MM.1S (cell line): ENCODE measurements around the gene ECHDC3.

Experiments
- DNase-seq: peaks from one replicate; pipeline ENCODE4 v3.0.0-alpha.2; 2015
- H2AFZ ChIP-seq: fragments of 300-600 bp; sonication (generic); 2 replicates; pipeline ENCODE4 v1.6.0; 2016; ENCODE audit warnings: antibody characterized with exemption, low read length
- H3F3A ChIP-seq: fragments of 300-600 bp; sonication (generic); 2 replicates; pipeline ENCODE4 v1.6.1; 2016; ENCODE audit warnings: mild to moderate bottlenecking, antibody characterized with exemption, low read length, moderate library complexity, mixed read lengths; ENCODE audit not compliant: insufficient read depth
- H3K27ac ChIP-seq: fragments of 300-600 bp; sonication (generic); 2 replicates; pipeline ENCODE4 v1.5.1; 2016; ENCODE audit warnings: mild to moderate bottlenecking, low read length
- H3K27me3 ChIP-seq: fragments of 300-600 bp; sonication (generic); replicated peaks from 2 replicates; pipeline ENCODE4 v1.6.0; 2016; ENCODE audit warnings: low read length; ENCODE audit not compliant: insufficient read depth
- H3K36me3 ChIP-seq: fragments of 300-600 bp; sonication (generic); replicated peaks from 2 replicates; pipeline ENCODE4 v1.6.1; 2016; ENCODE audit warnings: mild to moderate bottlenecking, low read length, mixed read lengths; ENCODE audit not compliant: insufficient read depth
- H3K4me1 ChIP-seq: fragments of 300-600 bp; sonication (generic); 2 replicates; pipeline ENCODE4 v1.6.1; 2016; ENCODE audit warnings: low read length, mixed read lengths
- H3K4me2 ChIP-seq: fragments of 300-600 bp; sonication (generic); 2 replicates; pipeline ENCODE4 v1.6.0; 2016; ENCODE audit warnings: low read depth, low read length
- H3K4me3 ChIP-seq: fragments of 300-600 bp; sonication (generic); 2 replicates; pipeline ENCODE4 v1.5.1; 2016; ENCODE audit warnings: low read length, mixed read lengths
- H3K79me2 ChIP-seq: fragments of 300-600 bp; sonication (generic); 2 replicates; pipeline ENCODE4 v1.6.1; 2016; ENCODE audit warnings: mixed run types, low read length, mixed read lengths
- H3K9ac ChIP-seq: fragments of 300-600 bp; sonication (generic); 2 replicates; pipeline ENCODE4 v1.6.1; 2016; ENCODE audit warnings: low read length, mixed read lengths
- H3K9me2 ChIP-seq: fragments of 300-600 bp; sonication (generic); replicated peaks from 2 replicates; pipeline ENCODE4 v1.6.1; 2016; ENCODE audit warnings: mild to moderate bottlenecking, low read length, mixed read lengths; ENCODE audit not compliant: insufficient read depth
- H3K9me3 ChIP-seq: fragments of 300-600 bp; sonication (generic); replicated peaks from 2 replicates; pipeline ENCODE4 v1.6.1; 2016; ENCODE audit warnings: mild to moderate bottlenecking, low read length, mixed read lengths; ENCODE audit not compliant: insufficient read depth
- H4K20me1 ChIP-seq: fragments of 300-600 bp; sonication (generic); 2 replicates; pipeline ENCODE4 v1.6.1; 2016; ENCODE audit warnings: mild to moderate bottlenecking, low read length, moderate library complexity, mixed read lengths; ENCODE audit not compliant: insufficient read depth
- EZH2 ChIP-seq: fragments of 300-600 bp; sonication (generic); optimal IDR thresholded peaks from 2 replicates; pipeline ENCODE3; 2017; ENCODE audit warnings: low read depth, mild to moderate bottlenecking, antibody characterized with exemption, low read length, mixed read lengths
- EZH2phosphoT487 ChIP-seq: fragments of 300-600 bp; sonication (generic); IDR thresholded peaks from 2 replicates; pipeline ENCODE4 v1.6.1; 2018; ENCODE audit warnings: antibody characterized with exemption, low read length
- TF ChIP-seq, protein P1 (sequence below): fragments of 300-600 bp; sonication (generic); IDR thresholded peaks from 2 replicates; pipeline ENCODE4 v1.5.1; 2016; ENCODE audit warnings: antibody characterized with exemption, low read length, mixed read lengths

ECHDC3 gene

DNA sequence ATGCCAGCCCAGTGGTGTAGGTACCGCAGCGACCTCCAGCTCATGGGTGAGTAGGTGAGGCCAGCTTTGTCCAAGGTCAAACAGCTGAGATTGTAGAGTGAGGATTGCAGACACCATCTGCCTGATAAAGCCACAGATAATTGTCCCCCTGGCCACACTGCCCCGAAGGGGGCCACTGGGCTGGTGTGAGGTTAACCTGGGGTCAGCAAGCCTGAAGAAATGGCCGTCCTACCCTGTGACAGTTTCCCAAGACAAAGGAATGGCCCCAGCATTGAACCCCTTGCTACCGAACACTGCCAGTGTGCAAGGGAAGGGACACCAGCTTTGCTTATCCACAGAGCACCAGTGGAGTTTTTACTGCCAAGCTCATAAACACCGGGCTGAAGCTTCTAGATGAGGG is 23.0 kb downstream of the ECHDC3 start:
- Histone ChIP-seq H3K79me2 (no peaks in the 10 kb centered on the region), H3F3A (no peaks in the 10 kb centered on the region), H3K4me1 (no peaks in the 10 kb centered on the region), H3K9ac (no peak overlapping the region), H3K9me2 (no peaks in the 10 kb centered on the region), H3K4me3 (no peak overlapping the region), H3K4me2 (no peak overlapping the region), H4K20me1 (no peaks in the 10 kb centered on the region), H3K9me3 (no peaks in the 10 kb centered on the region), H2AFZ (no peak overlapping the region), H3K36me3 (no peaks in the 10 kb centered on the region), H3K27ac (no peak overlapping the region), H3K27me3 (0 out of 2 replicates have a peak, but pooled peaks cover 5% of the 10 kb centered on the region)
- TF ChIP-seq EZH2 (no peak), EZH2phosphoT487 (no peak)
- TF ChIP-seq, protein P1, sequence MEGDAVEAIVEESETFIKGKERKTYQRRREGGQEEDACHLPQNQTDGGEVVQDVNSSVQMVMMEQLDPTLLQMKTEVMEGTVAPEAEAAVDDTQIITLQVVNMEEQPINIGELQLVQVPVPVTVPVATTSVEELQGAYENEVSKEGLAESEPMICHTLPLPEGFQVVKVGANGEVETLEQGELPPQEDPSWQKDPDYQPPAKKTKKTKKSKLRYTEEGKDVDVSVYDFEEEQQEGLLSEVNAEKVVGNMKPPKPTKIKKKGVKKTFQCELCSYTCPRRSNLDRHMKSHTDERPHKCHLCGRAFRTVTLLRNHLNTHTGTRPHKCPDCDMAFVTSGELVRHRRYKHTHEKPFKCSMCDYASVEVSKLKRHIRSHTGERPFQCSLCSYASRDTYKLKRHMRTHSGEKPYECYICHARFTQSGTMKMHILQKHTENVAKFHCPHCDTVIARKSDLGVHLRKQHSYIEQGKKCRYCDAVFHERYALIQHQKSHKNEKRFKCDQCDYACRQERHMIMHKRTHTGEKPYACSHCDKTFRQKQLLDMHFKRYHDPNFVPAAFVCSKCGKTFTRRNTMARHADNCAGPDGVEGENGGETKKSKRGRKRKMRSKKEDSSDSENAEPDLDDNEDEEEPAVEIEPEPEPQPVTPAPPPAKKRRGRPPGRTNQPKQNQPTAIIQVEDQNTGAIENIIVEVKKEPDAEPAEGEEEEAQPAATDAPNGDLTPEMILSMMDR = no peak
- DNase-seq = no peak

DNA sequence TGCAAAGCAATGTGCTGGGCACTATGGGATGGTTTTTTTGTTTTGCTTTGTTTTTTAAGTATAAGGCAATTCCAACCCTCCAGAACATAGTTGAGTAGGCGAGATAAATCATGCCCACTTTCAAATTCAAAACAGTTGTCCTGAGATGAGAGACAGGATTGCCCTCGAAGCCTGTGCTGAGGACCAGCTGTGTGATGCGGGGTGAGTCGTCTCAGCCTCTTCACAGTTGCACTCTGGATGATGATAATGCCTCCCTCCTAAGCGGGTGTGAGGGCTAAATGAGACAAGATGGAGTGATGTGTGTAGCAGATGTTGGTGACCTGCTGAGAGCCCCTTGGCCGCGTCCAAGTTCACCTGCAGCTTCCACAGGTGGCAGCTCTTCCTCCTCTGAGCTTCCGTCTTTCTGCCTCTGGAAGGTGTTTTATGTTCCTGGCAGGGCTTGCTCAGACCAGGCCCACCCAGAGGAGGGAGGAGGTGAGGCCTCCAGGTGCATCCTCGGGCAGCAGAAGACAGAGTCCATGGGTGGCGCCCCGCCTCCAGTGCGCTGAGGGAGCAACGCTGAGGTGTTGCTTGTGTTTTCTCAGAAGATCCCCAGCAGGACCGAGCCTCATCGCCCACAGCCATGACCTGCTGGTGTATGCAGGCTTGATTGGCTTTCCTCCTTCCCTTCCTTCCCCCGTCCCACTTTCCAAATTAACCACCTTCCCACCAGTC is 30.6 kb downstream of the ECHDC3 start:
- H3K36me3 ChIP-seq = no peaks in the 10 kb centered on the region
- DNase-seq = no peak
- H2AFZ ChIP-seq = no peak overlapping the region
- H3K4me2 ChIP-seq = no peak overlapping the region
- TF ChIP-seq, protein P1 = no peak
- no peak for TF ChIP-seq EZH2phosphoT487
- TF ChIP-seq EZH2 = no peak
- H3K27ac ChIP-seq = no peak overlapping the region
- H4K20me1 ChIP-seq = no peaks in the 10 kb centered on the region
- no peaks in the 10 kb centered on the region for H3F3A ChIP-seq
- H3K9me3 ChIP-seq = no peaks in the 10 kb centered on the region
- H3K9me2 ChIP-seq = no peaks in the 10 kb centered on the region
- no peaks in the 10 kb centered on the region for H3K27me3 ChIP-seq
- H3K79me2 ChIP-seq = no peaks in the 10 kb centered on the region
- no peak overlapping the region for H3K9ac ChIP-seq
- H3K4me3 ChIP-seq = no peak overlapping the region
- no peaks in the 10 kb centered on the region for H3K4me1 ChIP-seq

DNA sequence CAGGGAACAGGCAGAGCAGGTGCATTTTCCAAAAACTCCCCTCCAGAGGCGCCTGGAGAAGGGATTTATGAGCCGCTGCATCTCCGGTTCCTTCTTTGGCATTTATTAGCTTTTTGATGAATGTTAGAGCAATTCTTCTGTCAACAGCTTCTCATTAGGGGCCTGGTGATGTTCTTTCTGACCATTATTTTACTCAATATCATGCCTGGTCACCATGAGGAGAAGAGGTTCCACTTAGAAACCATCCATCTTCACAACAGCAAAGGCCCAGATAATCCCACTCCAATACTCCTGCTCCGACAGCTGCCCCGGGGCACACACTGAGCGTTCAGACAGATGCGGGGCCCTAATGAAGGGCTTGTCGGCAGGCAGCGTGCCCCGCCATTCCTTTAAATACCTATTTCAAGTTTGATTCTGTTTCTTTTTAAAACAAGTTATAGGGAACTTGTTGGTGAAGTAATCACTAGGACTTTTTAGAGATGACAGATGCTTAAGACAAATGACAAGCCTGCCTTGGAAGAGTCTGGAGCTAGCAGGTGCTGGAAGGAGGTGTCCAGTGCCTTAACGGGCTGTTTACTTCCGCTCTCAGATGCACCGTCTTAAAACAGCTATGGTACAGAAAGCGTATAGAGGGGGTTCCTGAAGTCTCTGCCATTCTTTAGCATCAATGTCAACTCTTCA is 31.7 kb downstream of the ECHDC3 start:
- no peak overlapping the region for H3K4me2 ChIP-seq
- no peak overlapping the region for H3K4me3 ChIP-seq
- no peaks in the 10 kb centered on the region for H3K27me3 ChIP-seq
- no peaks in the 10 kb centered on the region for H3K9me3 ChIP-seq
- no peaks in the 10 kb centered on the region for H4K20me1 ChIP-seq
- H3K79me2 ChIP-seq = no peaks in the 10 kb centered on the region
- no peak for DNase-seq
- no peaks in the 10 kb centered on the region for H3K9me2 ChIP-seq
- no peaks in the 10 kb centered on the region for H3K4me1 ChIP-seq
- H2AFZ ChIP-seq = no peak overlapping the region
- H3F3A ChIP-seq = no peaks in the 10 kb centered on the region
- H3K9ac ChIP-seq = no peak overlapping the region
- no peaks in the 10 kb centered on the region for H3K36me3 ChIP-seq
- H3K27ac ChIP-seq = no peak overlapping the region
- TF ChIP-seq EZH2phosphoT487 (no peak), EZH2 (no peak)
- TF ChIP-seq, protein P1 = no peak
